ENCODE measurements around the gene ZDHHC4. TPM values are rescaled to one million over a fixed set of nuclear protein-coding genes. Genes with fewer than 3 reads are reported as not detected.
A peak's percentile ranks its signal among the peaks of the same experiment; 100 is the strongest.

Gene ZDHHC4
- total and polyA plus RNA-seq, 9 of the 15 experiments (the other 6 are each of a cell fraction or from before 2014, with no cell fraction given) = 33.4 to 106 (median 58.3) TPM

- TF ChIP-seq ARID4B (CRISPR knock-in tag; IDR thresholded peaks at IDR 0.05) (peak; percentile 63; the same call in 1 of the 2 replicates), ZNF639 (CRISPR knock-in tag; conservative IDR thresholded peaks at IDR 0.05 in 1 of 2, IDR thresholded peaks at IDR 0.05 in 1 of 2) (peak in 1 of 2 experiments; percentile 79; a peak in 1 of 4 replicates), CBX2 (IDR thresholded peaks at IDR 0.05; ENCODE audit: insufficient read depth, low read length, poor library complexity, severe bottlenecking) (no peak), RBM17 (IDR thresholded peaks at IDR 0.05; ENCODE audit: borderline replicate concordance, low read depth, low read length) (no peak), TAL1 (IDR thresholded peaks at IDR 0.05) (no peak), PKNOX1 (IDR thresholded peaks at IDR 0.05) (peak; percentile 47), MYBL2 (IDR thresholded peaks at IDR 0.05; ENCODE audit: low read depth) (no peak), MYBL2 (CRISPR knock-in tag; IDR thresholded peaks at IDR 0.05; ENCODE audit: borderline replicate concordance) (no peak), UBTF (IDR thresholded peaks at IDR 0.05; ENCODE audit: borderline replicate concordance in 1 of 2, low read depth in 2 of 2, low read length in 2 of 2) (peak; percentile 79 to 93), POLR2H (tag; IDR thresholded peaks at IDR 0.05; ENCODE audit: low read depth) (peak; percentile 87), NONO (IDR thresholded peaks at IDR 0.05; ENCODE audit: low read depth in 2 of 2, low read length in 1 of 2) (peak in 1 of 2 experiments; percentile 82; a peak in 2 of 4 replicates), PML (IDR thresholded peaks at IDR 0.05; ENCODE audit: low read length) (peak; percentile 76), POLR3G (IDR thresholded peaks at IDR 0.05; ENCODE audit: extremely low read depth, insufficient read length, insufficient replicate concordance) (no peak), ZNF146 (CRISPR knock-in tag; IDR thresholded peaks at IDR 0.05; ENCODE audit: unreplicated experiment) (no peak)
Observed at GRCh38 chr7:6577369-6578113, at the start of gene ZDHHC4 (continued).
